SK-N-SH (cell line): Measurements from ENCODE around the gene CDC14B. TPM values are rescaled to one million over a fixed set of nuclear protein-coding genes. Genes with fewer than 3 reads are reported as not detected.

ENCODE experiments used
- CTCF ChIA-PET: fragments of 300-600, 350-600 bp; formaldehyde crosslinking; extraction: SDS; loops from one replicate; lab custom pipeline; 2021; lab: Yijun Ruan, JAX
- POLR2A ChIA-PET: fragments of 350-600 bp; sonication (Branson Sonifier 250); formaldehyde crosslinking; extraction: SDS; loops from one replicate; lab custom pipeline; 2020; ENCODE audit warnings: antibody characterized with exemption, inconsistent platforms; lab: Yijun Ruan, JAX
- DNase-seq: peaks from one replicate; pipeline ENCODE4 v3.0.0; 2012
- H2AFZ ChIP-seq: fragments of 200-600 bp; sonication (generic); 2 replicates; pipeline ENCODE4 v1.8.1; 2016; ENCODE audit warnings: antibody characterized with exemption, mild to moderate bottlenecking, low read depth
- H3F3A ChIP-seq: fragments of 200-600 bp; sonication (generic); replicated peaks from 2 replicates; pipeline ENCODE3; 2016; ENCODE audit warnings: antibody characterized with exemption, mild to moderate bottlenecking; ENCODE audit not compliant: insufficient read depth
- H3K27ac ChIP-seq, 2 experiments: fragments of 200-500 bp in 1 of 2; fragments of 200-600 bp in 1 of 2; sonication (Bioruptor generic) in 1 of 2; sonication (generic), shearing (Covaris generic) in 1 of 2; 2 replicates each; pipeline versions ENCODE4 v1.5.1 to v1.6.1; 2014 to 2016; ENCODE audit warnings: low read depth in 2 of 2, inconsistent platforms in 1 of 2, low read length in 1 of 2, mild to moderate bottlenecking in 1 of 2, mixed read lengths in 1 of 2
- H3K27me3 ChIP-seq: fragments of 200-600 bp; sonication (generic), shearing (Covaris generic); 2 replicates; pipeline ENCODE4 v1.6.1; 2016; ENCODE audit warnings: mixed run types; ENCODE audit not compliant: insufficient read depth
- H3K36me3 ChIP-seq, 2 experiments: fragments of 200-500 bp in 1 of 2; fragments of 200-600 bp in 1 of 2; sonication (Bioruptor generic) in 1 of 2; sonication (generic) in 1 of 2; replicated peaks in 1 of 2; 2 replicates each; pipeline versions ENCODE3 to v1.5.1; 2014 to 2016; ENCODE audit warnings: low read length in 1 of 2, mild to moderate bottlenecking in 1 of 2; ENCODE audit not compliant: insufficient read depth in 2 of 2, control insufficient read depth in 1 of 2
- H3K4me1 ChIP-seq, 2 experiments: fragments of 200-500 bp in 1 of 2; fragments of 200-600 bp in 1 of 2; sonication (Bioruptor generic) in 1 of 2; sonication (generic), shearing (Covaris generic) in 1 of 2; 2 replicates each; pipeline versions ENCODE4 v1.5.1 to v1.6.1; 2014 to 2016; ENCODE audit warnings: low read depth in 1 of 2, low read length in 1 of 2, mixed run types in 1 of 2; ENCODE audit not compliant: insufficient read depth in 2 of 2, control insufficient read depth in 1 of 2
- H3K4me2 ChIP-seq: fragments of 200-600 bp; sonication (generic), shearing (Covaris generic); 2 replicates; pipeline ENCODE4 v1.6.1; 2017; ENCODE audit warnings: mixed run types
- H3K4me3 ChIP-seq, 2 experiments: fragments of 200-500 bp in 1 of 2; fragments of 200-600 bp in 1 of 2; sonication (Bioruptor generic) in 1 of 2; sonication (generic), shearing (Covaris generic) in 1 of 2; 2 replicates each; pipeline versions ENCODE4 v1.5.1 to v1.8.1; 2014 to 2016; ENCODE audit warnings: low read depth in 2 of 2, inconsistent platforms in 1 of 2, low read length in 1 of 2, mild to moderate bottlenecking in 1 of 2, mixed read lengths in 1 of 2, moderate library complexity in 1 of 2
- H3K79me2 ChIP-seq: fragments of 200-600 bp; sonication (generic); 2 replicates; pipeline ENCODE4 v1.8.1; 2017; ENCODE audit warnings: mild to moderate bottlenecking; ENCODE audit not compliant: insufficient read depth
- H3K9ac ChIP-seq: fragments of 200-600 bp; sonication (generic); 2 replicates; pipeline ENCODE4 v1.6.1; 2017; ENCODE audit warnings: mixed run types
- H3K9me2 ChIP-seq: fragments of 200-600 bp; sonication (generic); 2 replicates; pipeline ENCODE4 v1.6.1; 2017; ENCODE audit warnings: mixed run types
- H3K9me3 ChIP-seq: fragments of 200-600 bp; sonication (generic); 2 replicates; pipeline ENCODE4 v1.6.1; 2017; ENCODE audit warnings: mixed run types, mild to moderate bottlenecking, moderate library complexity
- H4K20me1 ChIP-seq: fragments of 200-600 bp; sonication (generic); 2 replicates; pipeline ENCODE4 v1.6.1; 2017; ENCODE audit warnings: mild to moderate bottlenecking, mixed run types; ENCODE audit not compliant: insufficient read depth
- EP300 ChIP-seq, 2 experiments: IDR thresholded peaks; 2 replicates each; pipeline versions ENCODE4 v1.4.0 to v1.6.1; 2012; ENCODE audit warnings: borderline replicate concordance in 1 of 2, low read depth in 1 of 2, low read length in 1 of 2
- GATA2 ChIP-seq: sonication (generic); formaldehyde crosslinking; IDR thresholded peaks from 2 replicates; pipeline ENCODE4 v1.5.0; 2020; ENCODE audit warnings: mild to moderate bottlenecking, missing genetic modification reagents
- IRF3 ChIP-seq: fragments of 150-350 bp; IDR thresholded peaks from 2 replicates; pipeline ENCODE4 v1.6.1; 2016; ENCODE audit warnings: mild to moderate bottlenecking, low read depth, low read length
- NFIC ChIP-seq: IDR thresholded peaks from 2 replicates; pipeline ENCODE4 v1.4.0; 2012; ENCODE audit warnings: borderline replicate concordance
- NRF1 ChIP-seq: IDR thresholded peaks from 2 replicates; pipeline ENCODE4 v1.6.1; 2012; ENCODE audit warnings: low read depth, mild to moderate bottlenecking, low read length
- REST ChIP-seq: IDR thresholded peaks from 2 replicates; pipeline ENCODE4 v1.6.1; 2012; ENCODE audit warnings: mild to moderate bottlenecking, low read depth, low read length, moderate library complexity
- RXRA ChIP-seq: IDR thresholded peaks from 2 replicates; pipeline ENCODE4 v1.4.0; 2012; ENCODE audit warnings: low read depth, mild to moderate bottlenecking, borderline replicate concordance
- SIN3A ChIP-seq: IDR thresholded peaks from 2 replicates; pipeline ENCODE4 v1.6.1; 2012; ENCODE audit warnings: low read depth, mild to moderate bottlenecking, low read length, moderate library complexity, borderline replicate concordance
- TCF12 ChIP-seq: IDR thresholded peaks from 2 replicates; pipeline ENCODE4 v1.4.0; 2012
- TEAD4 ChIP-seq: IDR thresholded peaks from 2 replicates; pipeline ENCODE4 v1.4.0; 2012; ENCODE audit warnings: mild to moderate bottlenecking, borderline replicate concordance; ENCODE audit not compliant: insufficient read depth
- USF1 ChIP-seq: IDR thresholded peaks from 2 replicates; pipeline ENCODE4 v1.4.0; 2012; ENCODE audit warnings: low read depth, borderline replicate concordance
- WGBS: methylation state at CpG from one replicate; pipeline ENCODE4 v1.1.6; 2017; ENCODE audit warnings: low lambda C conversion rate; 5-methylcytosine and 5-hydroxymethylcytosine counted together
- polyA plus RNA-seq, 3 experiments: library from polyadenylated mRNA; depleted of rRNA; stranded (reverse); fragments of >200 nt; gene quantifications; 2 replicates each; pipeline ENCODE4 v1.2.3, GENCODE V29; 2012
- TF ChIP-seq, protein P1 (sequence below): IDR thresholded peaks from 2 replicates; pipeline ENCODE4; 2012

Gene CDC14B
- polyA plus RNA-seq, 1 of the 3 experiments (the other 2 are of a cell fraction): 10.1 TPM

GRCh38 chr9:96490534-96491078 lies 129.0 kb downstream of the CDC14B start:
- peaks cover 41 to 43% of the 10 kb centered on the region in 2 experiments for H3K36me3 ChIP-seq
- H3K4me1 ChIP-seq: peaks cover 13 to 15% of the 10 kb centered on the region in 2 experiments
- no peak overlapping the region for H2AFZ ChIP-seq
- 96% methylated on average over 8 of the region's 10 CpGs for WGBS
- CTCF ChIA-PET: interaction anchor here (1.0 kb wide), 1 partner anchor 76 kb away, joined by 3 read pairs; no protein-coding TSS in a partner anchor
- H3K9me3 ChIP-seq: no peaks in the 10 kb centered on the region
- no peak overlapping the region for H3K9ac ChIP-seq
- H3K4me2 ChIP-seq: no peak overlapping the region
- no peak for TF ChIP-seq GATA2
- no peak overlapping the region for H3K4me3 ChIP-seq
- no peaks in the 10 kb centered on the region for H4K20me1 ChIP-seq
- no peak overlapping the region for H3K27ac ChIP-seq
- no peaks in the 10 kb centered on the region for H3K27me3 ChIP-seq
- peaks cover 3% of the 10 kb centered on the region; the same call in 1 of the 2 replicates for H3K79me2 ChIP-seq
- H3F3A ChIP-seq: peaks cover 11% of the 10 kb centered on the region
- DNase-seq: no peak
- H3K9me2 ChIP-seq: no peaks in the 10 kb centered on the region
- POLR2A ChIA-PET: no interaction called here

- Histone ChIP-seq H3K4me2 (no peak overlapping the region), H3K9me3 (no peaks in the 10 kb centered on the region), H3F3A (peaks cover 15% of the 10 kb centered on the region), H3K36me3 (peaks cover 43 to 48% of the 10 kb centered on the region in 2 experiments), H4K20me1 (no peaks in the 10 kb centered on the region), H3K4me3 (no peak overlapping the region), H3K27me3 (no peaks in the 10 kb centered on the region), H3K4me1 (peaks cover 13 to 18% of the 10 kb centered on the region in 2 experiments), H3K9ac (no peak overlapping the region), H3K27ac (no peak overlapping the region), H2AFZ (no peak overlapping the region), H3K79me2 (peaks cover 3% of the 10 kb centered on the region; the same call in 1 of the 2 replicates), H3K9me2 (no peaks in the 10 kb centered on the region)
- DNase-seq: no peak
- TF ChIP-seq EP300 (IDR thresholded peaks at IDR 0.05; ENCODE audit: borderline replicate concordance in 1 of 2, low read depth in 1 of 2, low read length in 1 of 2) (no peak), IRF3 (no peak), REST (no peak), TCF12 (no peak), USF1 (no peak), SIN3A (no peak), NRF1 (no peak), TEAD4 (no peak), RXRA (no peak), NFIC (no peak)
- TF ChIP-seq, protein P1, sequence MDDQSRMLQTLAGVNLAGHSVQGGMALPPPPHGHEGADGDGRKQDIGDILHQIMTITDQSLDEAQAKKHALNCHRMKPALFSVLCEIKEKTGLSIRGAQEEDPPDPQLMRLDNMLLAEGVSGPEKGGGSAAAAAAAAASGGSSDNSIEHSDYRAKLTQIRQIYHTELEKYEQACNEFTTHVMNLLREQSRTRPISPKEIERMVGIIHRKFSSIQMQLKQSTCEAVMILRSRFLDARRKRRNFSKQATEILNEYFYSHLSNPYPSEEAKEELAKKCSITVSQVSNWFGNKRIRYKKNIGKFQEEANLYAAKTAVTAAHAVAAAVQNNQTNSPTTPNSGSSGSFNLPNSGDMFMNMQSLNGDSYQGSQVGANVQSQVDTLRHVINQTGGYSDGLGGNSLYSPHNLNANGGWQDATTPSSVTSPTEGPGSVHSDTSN: no peak
- WGBS: 92% methylated on average over 7 of the region's 12 CpGs
- ChIA-PET CTCF (interaction anchor here (1.0 kb wide), 1 partner anchor 77 kb away, joined by 3 read pairs; no protein-coding TSS in a partner anchor), POLR2A (no interaction called here)
Observed at GRCh38 chr9:96489482-96489979, 130.1 kb downstream of the CDC14B start.
